Measurements from ENCODE around the gene DNTT.

GRCh38 chr10:96261132-96261531 is 43.1 kb upstream of the DNTT start:
- no peak for TF ChIP-seq GATA2 (IDR thresholded peaks at IDR 0.05; ENCODE audit: low read depth, low read length)
- no peak for TF ChIP-seq GATA3 (IDR thresholded peaks at IDR 0.05; ENCODE audit: low read depth, low read length)

Measured in SH-SY5Y (cell line).